GM12878 (cell line): ENCODE results near the gene ATP10D. TPM values are rescaled to one million over a fixed set of nuclear protein-coding genes. Genes with fewer than 3 reads are reported as not detected.
A peak's percentile ranks its signal among the peaks of the same experiment; 100 is the strongest.

Source experiments
- ATF7 ChIP-seq: fragments of 450-650 bp; IDR thresholded peaks from 2 replicates; pipeline ENCODE4 v1.6.1; 2016; ENCODE audit warnings: low read depth, mild to moderate bottlenecking
- CBFB ChIP-seq: IDR thresholded peaks from 2 replicates; pipeline ENCODE4 v1.6.1; 2016; ENCODE audit warnings: antibody characterized with exemption, low read depth
- FOXK2 ChIP-seq: fragments of 450-650 bp; IDR thresholded peaks from 2 replicates; pipeline ENCODE4 v1.6.1; 2017; ENCODE audit warnings: mild to moderate bottlenecking, moderate library complexity
- HDGF ChIP-seq: fragments of 450-650 bp; IDR thresholded peaks from 2 replicates; pipeline ENCODE4 v1.6.1; 2016; ENCODE audit warnings: antibody characterized with exemption
- IKZF2 ChIP-seq, 2 experiments: fragments of 450-650 bp; IDR thresholded peaks; 2 replicates each; pipeline ENCODE4 v1.6.1; 2017; ENCODE audit warnings: mild to moderate bottlenecking in 2 of 2, moderate library complexity in 2 of 2
- IRF4 ChIP-seq: IDR thresholded peaks from 2 replicates; pipeline ENCODE4 v1.6.1; 2011; ENCODE audit warnings: low read depth, low read length
- KDM1A ChIP-seq: fragments of 200-600 bp; sonication (generic); IDR thresholded peaks from 2 replicates; pipeline ENCODE4 v1.6.1; 2016; ENCODE audit warnings: borderline replicate concordance
- LARP7 ChIP-seq: fragments of 450-650 bp; IDR thresholded peaks from 2 replicates; pipeline ENCODE4 v1.6.1; 2017; ENCODE audit warnings: mild to moderate bottlenecking
- MYB ChIP-seq: fragments of 150-350 bp; IDR thresholded peaks from 2 replicates; pipeline ENCODE4 v1.6.1; 2014; ENCODE audit warnings: mild to moderate bottlenecking, low read depth, low read length, borderline replicate concordance
- NR2C2 ChIP-seq: IDR thresholded peaks from 2 replicates; pipeline ENCODE4 v1.6.1; 2011; ENCODE audit warnings: borderline replicate concordance, low read depth; ENCODE audit not compliant: control insufficient read depth, insufficient read length
- PAX5 ChIP-seq: IDR thresholded peaks from 2 replicates; pipeline ENCODE4 v1.6.1; 2011; ENCODE audit warnings: low read depth, low read length, borderline replicate concordance
- POLR2AphosphoS5 ChIP-seq: IDR thresholded peaks from 2 replicates; pipeline ENCODE4 v1.6.1; 2011; ENCODE audit warnings: mild to moderate bottlenecking, low read length, inconsistent platforms
- PRDM15 ChIP-seq: fragments of 450-650 bp; formaldehyde crosslinking; IDR thresholded peaks from 2 replicates; pipeline ENCODE4 v1.4.0; 2020; ENCODE audit warnings: mild to moderate bottlenecking, moderate library complexity
- RAD21 ChIP-seq: IDR thresholded peaks from 2 replicates; pipeline ENCODE4 v1.6.1; 2011; ENCODE audit warnings: mild to moderate bottlenecking, low read depth, low read length, moderate library complexity; ENCODE audit not compliant: insufficient read depth
- SIN3A ChIP-seq: IDR thresholded peaks from 2 replicates; pipeline ENCODE4 v1.6.1; 2012; ENCODE audit warnings: low read depth, low read length, improper control_type of control experiment
- SMARCA5 ChIP-seq: fragments of 450-650 bp; IDR thresholded peaks from 2 replicates; pipeline ENCODE4 v1.6.1; 2017; ENCODE audit warnings: mild to moderate bottlenecking
- SPI1 ChIP-seq: IDR thresholded peaks from 2 replicates; pipeline ENCODE4 v1.6.1; 2011; ENCODE audit warnings: low read depth, mild to moderate bottlenecking, low read length, moderate library complexity, borderline replicate concordance; ENCODE audit not compliant: insufficient read depth
- STAT1 ChIP-seq: fragments of 450-650 bp; conservative IDR thresholded peaks from 2 replicates; pipeline ENCODE4 v1.6.1; 2014; ENCODE audit warnings: antibody characterized with exemption, mild to moderate bottlenecking
- WRNIP1 ChIP-seq: IDR thresholded peaks from 2 replicates; pipeline ENCODE4 v1.6.1; 2011; ENCODE audit warnings: low read depth, low read length, improper control_type of control experiment, borderline replicate concordance
- YBX1 ChIP-seq: fragments of 450-650 bp; IDR thresholded peaks from 2 replicates; pipeline ENCODE4 v1.6.1; 2016; ENCODE audit warnings: antibody characterized with exemption
- ZBED1 ChIP-seq: IDR thresholded peaks from 2 replicates; pipeline ENCODE4 v1.6.1; 2016; ENCODE audit warnings: borderline replicate concordance
- polyA plus RNA-seq, 11 experiments: library from polyadenylated mRNA; depleted of rRNA in 4 of 11; unstranded in 6 of 11; stranded (reverse) in 5 of 11; fragments of >200 nt; fragmentation: Nextera tagmentation in 4 of 11; fragmentation: Illumina TruSeq in 1 of 11; extraction: Ambion mirVana in 4 of 11; extraction: Trizol in 1 of 11; gene quantifications; 1 replicate in 1 of 11; 2 replicates in 10 of 11; pipeline versions ENCODE4 v1.2.1 to v1.2.3, GENCODE V29; 2011 to 2016; ENCODE audit warnings: inconsistent platforms in 2 of 11, missing spikeins in 2 of 11, low read depth in 1 of 11
- total RNA-seq, 4 experiments: library from RNA; depleted of rRNA in 3 of 4; stranded (reverse); fragments of >200 nt in 3 of 4; fragmentation: Illumina TruSeq in 1 of 4; extraction: Trizol in 1 of 4; gene quantifications; 2 replicates each; pipeline versions ENCODE4 v1.2.1 to v1.2.3, GENCODE V29; 2013 to 2021
- TF ChIP-seq, protein P1 (sequence below): IDR thresholded peaks from 2 replicates; pipeline ENCODE4 v1.6.1; 2012; ENCODE audit warnings: low read length, inconsistent platforms
- TF ChIP-seq, protein P2 (sequence below): fragments of 450-650 bp; IDR thresholded peaks from 2 replicates; pipeline ENCODE4 v1.6.1; 2016; ENCODE audit warnings: mild to moderate bottlenecking, moderate library complexity, borderline replicate concordance

ATP10D gene
- total and polyA plus RNA-seq, 10 of the 15 experiments (the other 5 are each of a cell fraction or from before 2014, with no cell fraction given): 10.2 to 50.3 (median 19.1) TPM

- TF ChIP-seq RAD21 (no peak), NR2C2 (no peak), PRDM15 (no peak), CBFB (peak; percentile 88), ATF7 (peak; percentile 68), SMARCA5 (no peak), IRF4 (no peak), ZBED1 (no peak; the same call in 1 of the 2 replicates), PAX5 (peak; percentile 58; the same call in 1 of the 2 replicates), KDM1A (no peak), IKZF2 (IDR thresholded peaks at IDR 0.05) (peak; percentile 86 to 88), STAT1 (no peak), SIN3A (no peak), HDGF (no peak), POLR2AphosphoS5 (no peak), MYB (no peak), LARP7 (no peak), FOXK2 (no peak), YBX1 (no peak), WRNIP1 (no peak), SPI1 (peak; percentile 40; the same call in 1 of the 2 replicates)
- TF ChIP-seq, protein P1, sequence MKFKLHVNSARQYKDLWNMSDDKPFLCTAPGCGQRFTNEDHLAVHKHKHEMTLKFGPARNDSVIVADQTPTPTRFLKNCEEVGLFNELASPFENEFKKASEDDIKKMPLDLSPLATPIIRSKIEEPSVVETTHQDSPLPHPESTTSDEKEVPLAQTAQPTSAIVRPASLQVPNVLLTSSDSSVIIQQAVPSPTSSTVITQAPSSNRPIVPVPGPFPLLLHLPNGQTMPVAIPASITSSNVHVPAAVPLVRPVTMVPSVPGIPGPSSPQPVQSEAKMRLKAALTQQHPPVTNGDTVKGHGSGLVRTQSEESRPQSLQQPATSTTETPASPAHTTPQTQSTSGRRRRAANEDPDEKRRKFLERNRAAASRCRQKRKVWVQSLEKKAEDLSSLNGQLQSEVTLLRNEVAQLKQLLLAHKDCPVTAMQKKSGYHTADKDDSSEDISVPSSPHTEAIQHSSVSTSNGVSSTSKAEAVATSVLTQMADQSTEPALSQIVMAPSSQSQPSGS: peak; percentile 80
- TF ChIP-seq, protein P2, sequence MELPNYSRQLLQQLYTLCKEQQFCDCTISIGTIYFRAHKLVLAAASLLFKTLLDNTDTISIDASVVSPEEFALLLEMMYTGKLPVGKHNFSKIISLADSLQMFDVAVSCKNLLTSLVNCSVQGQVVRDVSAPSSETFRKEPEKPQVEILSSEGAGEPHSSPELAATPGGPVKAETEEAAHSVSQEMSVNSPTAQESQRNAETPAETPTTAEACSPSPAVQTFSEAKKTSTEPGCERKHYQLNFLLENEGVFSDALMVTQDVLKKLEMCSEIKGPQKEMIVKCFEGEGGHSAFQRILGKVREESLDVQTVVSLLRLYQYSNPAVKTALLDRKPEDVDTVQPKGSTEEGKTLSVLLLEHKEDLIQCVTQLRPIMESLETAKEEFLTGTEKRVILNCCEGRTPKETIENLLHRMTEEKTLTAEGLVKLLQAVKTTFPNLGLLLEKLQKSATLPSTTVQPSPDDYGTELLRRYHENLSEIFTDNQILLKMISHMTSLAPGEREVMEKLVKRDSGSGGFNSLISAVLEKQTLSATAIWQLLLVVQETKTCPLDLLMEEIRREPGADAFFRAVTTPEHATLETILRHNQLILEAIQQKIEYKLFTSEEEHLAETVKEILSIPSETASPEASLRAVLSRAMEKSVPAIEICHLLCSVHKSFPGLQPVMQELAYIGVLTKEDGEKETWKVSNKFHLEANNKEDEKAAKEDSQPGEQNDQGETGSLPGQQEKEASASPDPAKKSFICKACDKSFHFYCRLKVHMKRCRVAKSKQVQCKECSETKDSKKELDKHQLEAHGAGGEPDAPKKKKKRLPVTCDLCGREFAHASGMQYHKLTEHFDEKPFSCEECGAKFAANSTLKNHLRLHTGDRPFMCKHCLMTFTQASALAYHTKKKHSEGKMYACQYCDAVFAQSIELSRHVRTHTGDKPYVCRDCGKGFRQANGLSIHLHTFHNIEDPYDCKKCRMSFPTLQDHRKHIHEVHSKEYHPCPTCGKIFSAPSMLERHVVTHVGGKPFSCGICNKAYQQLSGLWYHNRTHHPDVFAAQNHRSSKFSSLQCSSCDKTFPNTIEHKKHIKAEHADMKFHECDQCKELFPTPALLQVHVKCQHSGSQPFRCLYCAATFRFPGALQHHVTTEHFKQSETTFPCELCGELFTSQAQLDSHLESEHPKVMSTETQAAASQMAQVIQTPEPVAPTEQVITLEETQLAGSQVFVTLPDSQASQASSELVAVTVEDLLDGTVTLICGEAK: peak; percentile 76
Observed at GRCh38 chr4:47531241-47531953, 46.3 kb downstream of the ATP10D start (continued).
